Measurements from ENCODE around the gene SLC12A5.

DNA sequence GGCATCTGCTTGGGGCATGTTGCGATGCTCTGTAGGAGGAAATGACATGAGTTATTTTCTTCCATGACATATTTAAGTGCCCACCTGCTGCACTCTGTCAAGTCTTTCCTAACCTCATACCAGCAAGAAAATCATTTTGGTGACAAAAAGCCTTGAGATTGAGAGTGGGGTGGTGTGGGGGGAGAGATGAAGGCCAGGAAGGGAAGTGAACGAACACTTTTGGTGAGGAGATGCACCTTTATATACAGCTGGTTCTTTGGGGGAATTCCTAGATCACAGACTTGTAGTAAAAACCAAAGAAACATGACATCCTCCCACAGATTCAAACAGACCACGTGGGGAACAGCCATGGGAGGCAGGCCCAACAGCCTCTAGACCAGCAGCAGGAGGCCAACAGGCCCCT, 34.6 kb downstream of the SLC12A5 start:
- TF ChIP-seq, protein P1, sequence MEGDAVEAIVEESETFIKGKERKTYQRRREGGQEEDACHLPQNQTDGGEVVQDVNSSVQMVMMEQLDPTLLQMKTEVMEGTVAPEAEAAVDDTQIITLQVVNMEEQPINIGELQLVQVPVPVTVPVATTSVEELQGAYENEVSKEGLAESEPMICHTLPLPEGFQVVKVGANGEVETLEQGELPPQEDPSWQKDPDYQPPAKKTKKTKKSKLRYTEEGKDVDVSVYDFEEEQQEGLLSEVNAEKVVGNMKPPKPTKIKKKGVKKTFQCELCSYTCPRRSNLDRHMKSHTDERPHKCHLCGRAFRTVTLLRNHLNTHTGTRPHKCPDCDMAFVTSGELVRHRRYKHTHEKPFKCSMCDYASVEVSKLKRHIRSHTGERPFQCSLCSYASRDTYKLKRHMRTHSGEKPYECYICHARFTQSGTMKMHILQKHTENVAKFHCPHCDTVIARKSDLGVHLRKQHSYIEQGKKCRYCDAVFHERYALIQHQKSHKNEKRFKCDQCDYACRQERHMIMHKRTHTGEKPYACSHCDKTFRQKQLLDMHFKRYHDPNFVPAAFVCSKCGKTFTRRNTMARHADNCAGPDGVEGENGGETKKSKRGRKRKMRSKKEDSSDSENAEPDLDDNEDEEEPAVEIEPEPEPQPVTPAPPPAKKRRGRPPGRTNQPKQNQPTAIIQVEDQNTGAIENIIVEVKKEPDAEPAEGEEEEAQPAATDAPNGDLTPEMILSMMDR (IDR thresholded peaks at IDR 0.05; ENCODE audit: low read depth, low read length, poor library complexity, severe bottlenecking): no peak
- no peak for TF ChIP-seq EZH2phosphoT487 (IDR thresholded peaks at IDR 0.05; ENCODE audit: borderline replicate concordance, low read length)
